ENCODE data around the gene MARVELD1. TPM values are rescaled to one million over a fixed set of nuclear protein-coding genes. Genes with fewer than 3 reads are reported as not detected.

The MARVELD1 gene
- polyA plus RNA-seq, 2 of the 4 experiments (the other 2 are of a cell fraction) = 29.1 to 31.7 TPM

DNA sequence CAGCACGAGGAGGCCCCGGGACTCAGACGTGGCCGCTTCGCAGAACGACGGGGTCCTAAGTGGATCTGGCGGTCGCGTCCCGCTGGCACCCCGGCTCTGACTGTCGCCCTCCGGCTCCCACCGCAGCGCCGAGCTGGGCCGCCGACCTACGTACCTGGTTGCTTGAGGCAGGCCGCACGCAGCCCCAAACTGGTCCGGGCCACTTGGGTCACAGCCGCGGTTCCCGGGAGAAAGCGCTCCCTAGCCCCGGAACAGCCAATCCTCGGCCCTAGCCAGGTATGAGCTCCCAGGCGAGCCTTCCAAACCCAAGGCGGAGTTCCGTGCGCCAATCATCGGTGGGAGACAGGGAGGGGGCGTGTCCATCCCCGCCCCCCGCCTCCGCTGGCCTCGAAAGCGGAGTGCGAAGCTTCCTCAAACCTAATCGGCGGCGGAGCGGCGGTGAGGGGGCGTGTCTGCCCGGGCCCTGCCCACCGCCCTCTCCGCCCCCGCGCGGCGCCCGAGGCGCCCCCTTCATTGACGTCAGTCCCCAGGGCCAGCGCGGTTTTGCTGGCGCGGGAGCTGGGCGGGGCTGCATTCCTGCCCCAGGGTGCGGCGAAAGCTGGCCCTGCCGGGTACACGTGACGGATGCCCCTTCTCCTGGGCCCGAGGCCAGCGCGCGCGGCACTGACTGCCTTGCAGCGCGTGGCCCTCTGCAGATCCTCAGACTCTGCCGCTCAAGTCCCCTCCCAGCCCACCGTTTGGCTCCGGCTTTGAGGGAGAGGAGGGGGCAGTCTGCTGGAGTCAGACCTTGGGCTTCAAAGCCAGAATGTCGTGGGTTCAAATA is 26.4 kb upstream of the MARVELD1 start, which contains the start of gene AVPI1 (continued):
- TF ChIP-seq, protein P1, sequence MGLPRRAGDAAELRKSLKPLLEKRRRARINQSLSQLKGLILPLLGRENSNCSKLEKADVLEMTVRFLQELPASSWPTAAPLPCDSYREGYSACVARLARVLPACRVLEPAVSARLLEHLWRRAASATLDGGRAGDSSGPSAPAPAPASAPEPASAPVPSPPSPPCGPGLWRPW (IDR thresholded peaks at IDR 0.05) = no peak
- TF ChIP-seq HOXA7 (CRISPR knock-in tag; IDR thresholded peaks at IDR 0.05) = no peak
- TF ChIP-seq NFE2L2 (conservative IDR thresholded peaks at IDR 0.05; ENCODE audit: low read length) = no peak
- no peak for TF ChIP-seq CBX2 (IDR thresholded peaks at IDR 0.05; ENCODE audit: borderline replicate concordance, low read depth)
- peak; percentile 73 to 94; a peak in 4 of 5 replicates for TF ChIP-seq EP300 (IDR thresholded peaks at IDR 0.05)
- TF ChIP-seq, protein P2, sequence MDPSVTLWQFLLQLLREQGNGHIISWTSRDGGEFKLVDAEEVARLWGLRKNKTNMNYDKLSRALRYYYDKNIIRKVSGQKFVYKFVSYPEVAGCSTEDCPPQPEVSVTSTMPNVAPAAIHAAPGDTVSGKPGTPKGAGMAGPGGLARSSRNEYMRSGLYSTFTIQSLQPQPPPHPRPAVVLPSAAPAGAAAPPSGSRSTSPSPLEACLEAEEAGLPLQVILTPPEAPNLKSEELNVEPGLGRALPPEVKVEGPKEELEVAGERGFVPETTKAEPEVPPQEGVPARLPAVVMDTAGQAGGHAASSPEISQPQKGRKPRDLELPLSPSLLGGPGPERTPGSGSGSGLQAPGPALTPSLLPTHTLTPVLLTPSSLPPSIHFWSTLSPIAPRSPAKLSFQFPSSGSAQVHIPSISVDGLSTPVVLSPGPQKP (IDR thresholded peaks at IDR 0.05; ENCODE audit: low read depth, low read length) = no peak
- no peak for TF ChIP-seq EHMT2 (IDR thresholded peaks at IDR 0.05; ENCODE audit: low read depth)
- peak; percentile 32; the same call in 1 of the 2 replicates for TF ChIP-seq ZSCAN20 (CRISPR knock-in tag; IDR thresholded peaks at IDR 0.05)
- TF ChIP-seq RAD21 (conservative IDR thresholded peaks at IDR 0.05 in 1 of 2, IDR thresholded peaks at IDR 0.05 in 1 of 2) = no peak
- no peak for TF ChIP-seq JUNB (IDR thresholded peaks at IDR 0.05)

DNA sequence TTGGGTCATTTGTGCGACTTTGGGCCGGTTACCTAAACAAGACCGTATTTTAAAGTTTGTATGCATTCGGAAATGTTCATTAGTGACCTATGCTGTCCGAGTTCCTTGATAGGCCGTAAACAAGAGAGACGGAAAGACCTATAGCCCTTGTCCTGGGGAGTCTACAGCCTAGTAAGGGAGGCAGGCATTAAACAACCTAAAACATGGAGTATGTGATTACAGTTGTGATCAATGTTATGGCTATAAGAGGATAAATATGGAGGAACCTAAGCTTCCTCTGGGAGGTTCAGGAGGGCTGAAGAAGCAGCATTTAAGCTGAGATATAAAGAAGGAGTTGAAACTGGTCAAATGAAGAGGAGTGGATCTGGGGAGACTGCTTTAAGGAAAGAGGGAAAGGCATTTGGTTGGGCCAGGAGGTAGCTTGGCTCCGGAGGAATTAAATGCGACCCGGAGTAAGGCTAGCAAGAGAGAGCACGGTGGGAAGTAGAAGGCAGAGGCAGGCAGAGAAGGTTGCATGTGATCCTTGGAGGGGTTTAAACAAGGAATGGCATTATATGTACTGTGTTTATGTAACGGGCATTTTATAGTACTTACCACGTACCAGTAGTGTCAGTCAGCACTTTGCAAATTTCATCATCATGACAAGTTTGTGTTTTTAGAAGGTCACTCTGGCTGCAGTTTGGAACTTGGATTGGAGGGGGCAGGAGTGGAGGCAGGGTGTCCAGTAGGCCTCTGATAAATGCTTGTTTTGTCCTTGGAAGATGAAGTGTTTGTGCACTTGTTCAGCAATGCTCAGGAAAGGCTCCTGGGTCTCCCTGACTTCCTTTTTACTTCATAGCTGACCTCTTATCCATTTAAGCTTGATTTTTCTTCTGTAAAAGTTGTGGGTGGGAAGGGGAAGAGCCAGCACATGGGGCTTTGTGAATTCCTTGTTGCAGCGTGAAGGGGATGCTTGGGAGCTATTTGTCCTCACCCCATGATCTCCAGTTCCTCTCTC is 25.4 kb upstream of the MARVELD1 start:
- WGBS (ENCODE audit: missing lambda C conversion rate) = 20% methylated on average over 14 of the region's 14 CpGs
- H3K9me3 ChIP-seq = no peaks in the 10 kb centered on the region
- ATAC-seq = peak; percentile 4 to 9; a peak in 4 of 6 replicates
- peak overlapping the region; percentile 93 to 94 for H3K27ac ChIP-seq
- CTCF ChIA-PET = interaction anchor here (0.9 to 37.6 kb wide), 7 partner anchors 8 to 116 kb away, joined by 3 to 1127 read pairs (median 16); partner anchors contain the start of genes ANKRD2, MARVELD1 and ZFYVE27
- POLR2A ChIA-PET = interaction anchor here (0.7 to 3.4 kb wide), 21 partner anchors 10 to 287 kb away, joined by 3 to 53 read pairs (median 6); partner anchors contain the start of genes MARVELD1, PI4K2A, RRP12 and UBTD1
- H3K4me3 ChIP-seq = peak overlapping the region; percentile 17; the same call in 1 of the 3 replicates
- DNase-seq (ENCODE audit: low read depth in 1 of 2, low spot score in 1 of 2) = peak in 1 of 2 experiments; percentile 84
- H3K4me2 ChIP-seq = peak overlapping the region; percentile 78
- TF ChIP-seq MYC (IDR thresholded peaks at IDR 0.05; ENCODE audit: borderline replicate concordance, low read length) = peak; percentile 5; the same call in 1 of the 2 replicates
- TF ChIP-seq BHLHE40 (IDR thresholded peaks at IDR 0.05; ENCODE audit: low read depth, low read length) = no peak
- TF ChIP-seq, protein P3, sequence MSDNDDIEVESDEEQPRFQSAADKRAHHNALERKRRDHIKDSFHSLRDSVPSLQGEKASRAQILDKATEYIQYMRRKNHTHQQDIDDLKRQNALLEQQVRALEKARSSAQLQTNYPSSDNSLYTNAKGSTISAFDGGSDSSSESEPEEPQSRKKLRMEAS (IDR thresholded peaks at IDR 0.05) = 0 out of 2 replicates have a peak, but pooled peaks have one; percentile 26
- no peak for TF ChIP-seq RFX5 (IDR thresholded peaks at IDR 0.05)
- no peak for TF ChIP-seq JUN (IDR thresholded peaks at IDR 0.05)
- TF ChIP-seq EP300 (IDR thresholded peaks at IDR 0.05) = no peak
- TF ChIP-seq FOSB (CRISPR knock-in tag; IDR thresholded peaks at IDR 0.05) = 0 out of 2 replicates have a peak, but pooled peaks have one; percentile 28
- 0 out of 2 replicates have a peak, but pooled peaks have one; percentile 55 for TF ChIP-seq HEYL (CRISPR knock-in tag; IDR thresholded peaks at IDR 0.05)
- peak; percentile 69; the same call in 1 of the 2 replicates for TF ChIP-seq TFCP2L1 (CRISPR knock-in tag; IDR thresholded peaks at IDR 0.05)
- peak; percentile 90; the same call in 1 of the 2 replicates for TF ChIP-seq HOXA7 (CRISPR knock-in tag; IDR thresholded peaks at IDR 0.05)
- peak; percentile 86 for TF ChIP-seq MAFK (IDR thresholded peaks at IDR 0.05; ENCODE audit: partially characterized antibody)
- TF ChIP-seq ZSCAN20 (CRISPR knock-in tag; IDR thresholded peaks at IDR 0.05) = peak; percentile 66; the same call in 1 of the 2 replicates
- peak; percentile 54; the same call in 1 of the 2 replicates for TF ChIP-seq FOXS1 (CRISPR knock-in tag; IDR thresholded peaks at IDR 0.05)
- no peak for TF ChIP-seq KDM5A (IDR thresholded peaks at IDR 0.05)
- peak; percentile 62 for TF ChIP-seq ZNF302 (CRISPR knock-in tag; IDR thresholded peaks at IDR 0.05)
- peak; percentile 22; the same call in 1 of the 2 replicates for TF ChIP-seq GATA3 (IDR thresholded peaks at IDR 0.05; ENCODE audit: borderline replicate concordance)
- TF ChIP-seq CEBPB (IDR thresholded peaks at IDR 0.05) = peak in 1 of 2 experiments; percentile 65; a peak in 2 of 4 replicates
- TF ChIP-seq, protein P4, sequence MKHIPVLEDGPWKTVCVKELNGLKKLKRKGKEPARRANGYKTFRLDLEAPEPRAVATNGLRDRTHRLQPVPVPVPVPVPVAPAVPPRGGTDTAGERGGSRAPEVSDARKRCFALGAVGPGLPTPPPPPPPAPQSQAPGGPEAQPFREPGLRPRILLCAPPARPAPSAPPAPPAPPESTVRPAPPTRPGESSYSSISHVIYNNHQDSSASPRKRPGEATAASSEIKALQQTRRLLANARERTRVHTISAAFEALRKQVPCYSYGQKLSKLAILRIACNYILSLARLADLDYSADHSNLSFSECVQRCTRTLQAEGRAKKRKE (CRISPR knock-in tag; IDR thresholded peaks at IDR 0.05; ENCODE audit: low read depth) = 0 out of 2 replicates have a peak, but pooled peaks have one; percentile 32
- no peak for TF ChIP-seq FOSL2 (IDR thresholded peaks at IDR 0.05)
- peak; percentile 29 for TF ChIP-seq FOSL2 (CRISPR knock-in tag; IDR thresholded peaks at IDR 0.05)
- FAIRE-seq = peak; percentile 51
- peaks cover 53% of the 10 kb centered on the region for H3K4me1 ChIP-seq
